Measurements from ENCODE around the gene TIPARP.

- TF ChIP-seq, protein P1, sequence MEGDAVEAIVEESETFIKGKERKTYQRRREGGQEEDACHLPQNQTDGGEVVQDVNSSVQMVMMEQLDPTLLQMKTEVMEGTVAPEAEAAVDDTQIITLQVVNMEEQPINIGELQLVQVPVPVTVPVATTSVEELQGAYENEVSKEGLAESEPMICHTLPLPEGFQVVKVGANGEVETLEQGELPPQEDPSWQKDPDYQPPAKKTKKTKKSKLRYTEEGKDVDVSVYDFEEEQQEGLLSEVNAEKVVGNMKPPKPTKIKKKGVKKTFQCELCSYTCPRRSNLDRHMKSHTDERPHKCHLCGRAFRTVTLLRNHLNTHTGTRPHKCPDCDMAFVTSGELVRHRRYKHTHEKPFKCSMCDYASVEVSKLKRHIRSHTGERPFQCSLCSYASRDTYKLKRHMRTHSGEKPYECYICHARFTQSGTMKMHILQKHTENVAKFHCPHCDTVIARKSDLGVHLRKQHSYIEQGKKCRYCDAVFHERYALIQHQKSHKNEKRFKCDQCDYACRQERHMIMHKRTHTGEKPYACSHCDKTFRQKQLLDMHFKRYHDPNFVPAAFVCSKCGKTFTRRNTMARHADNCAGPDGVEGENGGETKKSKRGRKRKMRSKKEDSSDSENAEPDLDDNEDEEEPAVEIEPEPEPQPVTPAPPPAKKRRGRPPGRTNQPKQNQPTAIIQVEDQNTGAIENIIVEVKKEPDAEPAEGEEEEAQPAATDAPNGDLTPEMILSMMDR (IDR thresholded peaks at IDR 0.05): no peak
- TF ChIP-seq ZFX (IDR thresholded peaks at IDR 0.05; ENCODE audit: borderline replicate concordance): no peak
Measured at GRCh38 chr3:156731813-156732212, 57.4 kb downstream of the TIPARP start.
